GOT3 (cell line): ENCODE measurements around the gene TMEM154.

Experiments
- DNase-seq: peaks from one replicate; lab custom pipeline; 2025; ENCODE audit warnings: mixed read lengths; lab: John Stamatoyannopoulos, UW

TMEM154 gene

GRCh38 chr4:152628128-152628527 lies 51.7 kb downstream of the TMEM154 start:
- no peak for DNase-seq

DNA sequence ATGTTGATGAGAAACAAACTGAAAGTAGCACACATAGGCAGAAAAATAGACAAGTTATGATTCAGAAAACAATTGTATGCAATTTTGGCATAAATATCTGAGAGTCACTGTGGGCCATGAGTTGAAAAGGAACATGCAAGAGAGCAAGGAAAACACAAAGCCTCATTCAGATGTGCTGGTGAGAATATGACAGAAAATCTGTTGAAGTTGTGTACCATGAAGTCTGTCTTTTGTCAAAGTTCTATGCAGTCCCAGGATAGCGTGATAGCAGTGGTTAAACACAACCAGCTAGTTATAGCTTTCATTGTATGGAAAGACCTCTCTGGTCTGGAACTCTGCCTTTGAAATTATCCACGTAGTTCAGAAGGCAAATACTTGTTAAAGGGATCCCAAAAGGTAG lies 53.0 kb downstream of the TMEM154 start:
- no peak for DNase-seq

- DNase-seq: no peak
These were observed 58.9 kb downstream of the TMEM154 start for GRCh38 chr4:152620915-152621314.

DNA sequence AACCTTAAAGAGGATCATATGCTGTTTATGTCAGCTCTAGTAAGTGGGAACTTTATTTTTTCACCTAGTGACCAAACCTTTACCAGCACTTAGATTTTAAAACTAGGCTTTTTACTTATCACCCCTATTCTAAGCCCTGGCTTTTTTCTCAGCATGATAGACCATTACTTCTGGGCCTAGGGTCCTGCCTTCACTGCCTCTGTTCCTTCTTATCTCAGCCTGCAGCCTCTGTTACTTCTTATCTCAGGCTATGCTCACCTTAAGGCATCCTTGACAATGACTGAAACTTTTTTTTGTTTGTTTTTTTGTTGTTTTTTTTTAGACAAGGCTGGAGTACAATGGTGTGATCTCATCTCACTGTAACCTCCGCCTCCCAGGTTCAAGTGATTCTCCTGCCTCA lies 59.6 kb downstream of the TMEM154 start:
- DNase-seq: no peak

DNA sequence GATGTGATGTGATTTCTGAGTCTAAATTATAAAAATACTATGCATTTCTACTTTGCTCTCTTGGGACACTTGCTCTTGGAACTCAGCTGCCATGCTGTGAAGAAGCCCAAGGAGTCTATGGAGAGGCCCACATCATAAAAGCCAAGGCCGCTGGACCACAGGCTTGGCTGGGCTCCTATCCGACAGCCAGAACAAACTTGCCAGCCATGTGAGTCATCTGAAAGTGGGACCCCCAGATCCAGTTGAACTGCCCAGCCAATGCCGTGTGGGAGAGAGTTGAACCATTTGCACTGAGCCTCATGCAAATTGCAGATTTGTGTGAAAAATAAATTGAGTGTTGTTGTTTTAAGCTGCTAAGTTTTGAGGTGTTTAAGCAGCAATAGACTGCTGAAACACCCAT lies 60.2 kb downstream of the TMEM154 start:
- no peak for DNase-seq

GRCh38 chr4:152618971-152619370 lies 60.8 kb downstream of the TMEM154 start:
- no peak for DNase-seq

GRCh38 chr4:152616804-152617203 lies 63.0 kb downstream of the TMEM154 start:
- DNase-seq: no peak

- DNase-seq: no peak
These were observed 65.7 kb downstream of the TMEM154 start for GRCh38 chr4:152613841-152614721.

DNA sequence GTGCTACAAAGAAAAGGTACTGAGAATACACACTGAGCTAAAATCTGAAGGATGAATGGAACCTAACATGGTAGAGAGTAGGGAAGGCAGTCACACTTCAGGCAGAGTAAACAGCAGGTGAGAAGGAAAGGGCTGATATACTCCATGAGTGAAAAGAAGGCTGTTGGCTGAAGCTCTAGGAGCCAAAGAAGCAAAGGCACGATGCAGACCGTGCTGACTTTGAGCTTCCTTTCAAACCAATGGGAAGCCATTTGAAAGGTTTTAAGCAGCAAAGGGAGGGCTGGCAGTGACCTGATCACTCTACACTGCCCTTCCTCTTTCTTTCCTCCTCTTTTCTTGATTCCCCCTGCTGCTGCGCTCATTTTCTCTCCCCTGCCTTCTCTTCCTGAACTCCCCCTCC lies 66.4 kb downstream of the TMEM154 start:
- no peak for DNase-seq

DNA sequence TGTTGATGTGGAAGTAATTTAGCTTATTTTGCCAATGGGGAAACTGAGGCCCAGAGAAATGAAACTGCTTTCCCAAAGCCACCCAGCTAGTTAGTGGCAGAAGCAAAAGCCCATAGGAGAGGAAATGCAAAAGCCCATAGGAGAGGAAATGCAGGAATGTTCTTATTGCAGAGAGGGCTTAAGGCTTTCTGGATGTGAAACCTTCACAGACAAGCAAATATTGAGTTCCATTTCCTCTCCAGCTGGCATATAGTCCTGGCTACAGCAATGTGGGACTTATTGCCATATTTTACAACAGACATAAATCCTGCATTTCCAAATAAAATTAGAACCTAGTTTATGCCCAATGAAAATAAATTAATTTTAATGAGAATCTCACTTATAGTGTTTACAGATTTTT lies 69.7 kb downstream of the TMEM154 start:
- DNase-seq: no peak

GRCh38 chr4:152609481-152609880 lies 70.3 kb downstream of the TMEM154 start:
- DNase-seq: no peak

GRCh38 chr4:152607178-152607577 lies 72.6 kb downstream of the TMEM154 start:
- DNase-seq: no peak

DNA sequence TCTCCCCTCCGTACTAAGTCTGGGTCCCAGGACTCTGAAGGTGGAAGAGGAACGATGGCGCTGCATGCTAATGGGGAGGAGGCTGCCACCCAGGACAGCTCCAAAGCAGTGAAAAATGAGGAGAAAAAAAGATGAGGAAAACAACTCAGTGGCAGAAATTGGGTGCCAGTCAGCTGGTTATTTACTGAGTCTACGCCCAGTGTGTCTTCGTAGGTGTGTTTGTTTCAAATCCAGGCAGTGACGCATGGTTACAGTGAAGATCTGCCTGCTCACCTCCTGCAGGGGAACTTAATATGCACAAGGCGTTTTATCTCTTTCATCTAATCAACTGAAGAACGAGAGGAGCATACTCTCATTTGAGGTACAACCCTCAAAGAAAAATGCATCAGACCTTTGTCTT lies 73.0 kb downstream of the TMEM154 start:
- DNase-seq: no peak

DNA sequence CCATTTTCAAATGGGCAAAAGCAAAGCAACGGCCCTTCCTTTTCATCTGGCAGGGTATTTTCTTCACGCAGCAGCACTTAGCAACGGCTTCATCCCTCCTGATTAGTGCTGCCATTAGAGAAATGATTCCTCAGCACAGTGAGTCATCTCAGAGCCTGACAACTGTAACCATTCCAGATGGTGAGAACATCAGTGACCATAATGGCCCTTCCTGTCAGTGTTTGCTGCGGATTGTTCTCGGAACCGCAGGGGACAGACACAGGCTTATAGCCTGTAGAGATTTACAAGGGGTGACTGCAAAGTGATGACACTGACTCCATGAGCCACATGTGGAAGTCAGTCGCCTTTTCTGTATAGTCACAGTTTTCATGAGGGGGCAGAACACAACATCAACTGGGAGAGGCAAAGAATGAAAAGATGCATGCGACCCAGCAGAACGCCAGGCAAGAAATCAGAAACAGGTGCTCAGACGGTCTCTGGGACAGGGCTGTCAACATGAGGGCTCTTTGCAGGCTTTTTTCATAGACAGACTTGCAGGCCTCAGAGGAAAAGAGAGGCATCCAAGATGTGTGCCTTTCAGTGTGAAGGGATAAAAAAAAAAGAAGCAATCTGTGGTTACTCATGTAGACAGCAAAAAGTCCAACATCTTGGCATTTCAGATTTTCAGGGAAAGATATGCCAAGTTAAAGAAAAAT lies 74.0 kb downstream of the TMEM154 start:
- no peak for DNase-seq

DNA sequence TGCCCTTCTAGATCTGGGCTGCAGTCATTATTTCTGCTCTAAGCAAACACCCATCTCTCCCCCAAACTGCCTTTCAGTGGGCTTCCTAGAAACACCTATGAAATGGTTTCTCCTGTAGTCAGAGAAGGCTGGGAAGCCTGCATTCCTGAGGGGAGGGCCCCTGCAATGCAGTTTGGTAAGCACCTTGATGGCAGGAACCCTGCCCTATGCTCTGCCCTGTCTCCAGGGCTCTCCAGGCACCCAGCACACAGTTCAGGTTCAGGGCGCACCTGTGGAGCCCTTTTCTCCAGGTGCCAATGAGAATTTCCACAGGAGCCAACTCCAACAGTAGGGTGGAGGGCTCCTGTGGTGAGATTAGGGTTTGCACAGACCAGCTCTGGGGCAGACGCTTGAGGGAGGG lies 74.8 kb downstream of the TMEM154 start:
- DNase-seq: no peak

DNA sequence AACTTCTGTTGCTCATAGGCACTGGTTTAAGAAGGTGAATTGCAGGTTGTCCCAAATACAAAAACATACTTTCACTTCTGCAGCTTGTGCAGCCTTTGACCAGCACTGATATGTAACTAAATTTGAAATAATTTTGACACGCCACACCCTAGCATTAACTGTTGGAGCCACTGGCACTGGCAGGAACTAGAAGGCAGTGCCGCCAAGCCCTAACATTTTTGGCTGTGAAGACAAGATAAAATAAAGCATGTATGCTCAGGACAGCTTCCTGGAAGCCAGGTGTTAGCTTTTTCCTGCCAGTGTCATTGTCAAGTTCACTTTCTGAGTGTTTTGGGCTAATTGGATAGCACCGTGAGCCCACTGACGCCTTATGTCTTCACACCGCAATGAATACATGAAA lies 78.6 kb downstream of the TMEM154 start:
- DNase-seq: no peak

DNA sequence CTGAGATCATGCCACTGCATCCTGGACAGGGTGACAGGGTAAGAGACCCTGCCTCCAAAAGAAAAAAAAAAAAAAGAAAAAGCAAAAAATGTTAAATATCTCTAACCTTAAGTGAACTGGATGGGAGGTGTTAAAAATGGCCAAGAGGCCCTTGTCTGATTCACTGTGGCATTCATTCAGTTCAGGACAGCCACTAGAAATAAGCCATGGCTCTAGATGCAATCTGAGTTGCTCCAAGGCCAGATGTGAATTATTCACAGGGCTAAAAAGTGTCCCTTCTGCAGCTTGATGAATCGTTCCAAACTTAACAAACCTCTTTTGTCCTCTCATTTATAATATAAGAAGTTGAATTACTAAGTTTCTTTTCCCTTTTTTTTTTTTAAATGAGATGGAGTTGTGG lies 80.2 kb downstream of the TMEM154 start:
- DNase-seq: no peak

GRCh38 chr4:152599095-152599494 lies 80.7 kb downstream of the TMEM154 start:
- DNase-seq: no peak

DNA sequence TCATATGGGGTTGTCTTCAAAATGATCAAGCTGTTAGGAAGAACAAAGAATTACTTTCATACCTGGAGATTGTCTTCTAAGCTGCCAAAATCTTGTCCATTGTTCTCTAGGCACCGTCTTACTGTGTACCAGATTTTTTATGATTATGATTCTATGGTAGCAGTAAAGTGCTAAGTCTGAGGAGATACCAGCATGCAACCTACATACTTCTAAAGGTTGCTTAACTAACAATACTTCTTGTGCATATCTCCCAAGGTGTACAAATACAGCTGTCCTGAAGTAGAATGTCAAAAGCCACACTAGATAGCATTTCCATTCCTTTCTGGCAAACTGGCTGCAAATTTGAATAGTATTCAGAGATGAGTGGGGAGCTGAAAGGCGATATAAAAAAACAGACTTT lies 81.3 kb downstream of the TMEM154 start:
- DNase-seq: no peak

DNA sequence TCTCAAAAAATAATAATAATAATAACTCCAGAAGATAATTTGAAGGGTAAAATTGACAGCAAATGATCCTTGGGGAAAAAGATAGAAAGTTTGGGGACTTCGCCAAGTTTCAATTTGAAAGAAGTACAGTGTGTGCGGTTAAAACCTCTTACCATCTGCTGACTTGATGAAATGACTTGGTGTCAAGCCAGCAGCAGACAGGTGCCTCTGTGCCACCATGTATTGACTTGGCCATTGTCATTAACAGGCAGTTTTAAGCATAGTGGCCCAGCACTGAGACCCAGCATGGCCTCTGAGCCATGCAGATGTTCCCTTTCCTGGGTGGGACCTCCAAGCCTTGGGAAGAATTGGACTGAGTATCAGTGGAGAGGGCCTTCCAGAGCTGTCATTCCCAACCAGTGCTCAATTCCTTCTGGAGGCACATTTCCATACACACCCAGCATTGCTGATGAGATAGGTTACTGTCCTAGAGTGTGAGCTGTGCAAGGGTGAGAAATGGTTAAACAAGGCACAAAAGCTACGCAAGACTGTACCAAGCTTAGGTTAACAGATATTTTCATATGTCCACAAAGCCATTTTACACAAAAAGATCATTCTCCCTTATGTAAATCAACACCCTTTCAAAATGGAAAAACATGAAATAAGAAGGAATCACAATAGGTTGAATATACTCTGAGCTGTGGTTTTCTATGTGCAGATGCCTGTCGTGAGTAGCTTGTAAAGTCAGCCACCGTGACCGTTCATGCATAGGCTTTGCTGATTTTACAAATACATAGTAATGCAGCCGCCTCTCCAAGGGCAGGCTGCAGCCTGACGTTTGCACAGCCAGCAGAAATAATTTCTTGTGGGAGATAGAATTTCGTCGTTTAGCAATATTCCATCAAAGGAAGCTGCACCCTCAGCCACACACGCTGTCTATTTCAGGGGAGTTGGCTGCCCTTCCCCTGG lies 84.5 kb downstream of the TMEM154 start:
- no peak for DNase-seq

- no peak for DNase-seq
These were observed 85.7 kb downstream of the TMEM154 start for GRCh38 chr4:152594057-152594456.

GRCh38 chr4:152591876-152592275 lies 87.9 kb downstream of the TMEM154 start:
- no peak for DNase-seq
